Small intestine (tissue), 7 donors: ENCODE data around the gene NAALAD2. TPM values are rescaled to one million over a fixed set of nuclear protein-coding genes. Genes with fewer than 3 reads are reported as not detected.
"Not testable (repeated sequence)": the region's sequence is repeated elsewhere in the genome, so short reads cannot be mapped to it uniquely, and the experiment has no call there.

ENCODE experiments used
- DNase-seq, 2 donors: peaks; one replicate each; pipeline versions ENCODE4 v3.0.0 to v3.0.0-alpha.2; 2013
- FAIRE-seq: peaks from 2 replicates; lab custom pipeline; 2012; peaks lifted over from hg19 to GRCh38; lab: Jason Lieb, UNC
- H3K27ac ChIP-seq, 3 donors: one replicate each; pipeline ENCODE4 v1.5.1; 2013; ENCODE audit warnings: low read length in 2 of 3, mild to moderate bottlenecking in 2 of 3, control low read depth in 1 of 3, inconsistent platforms in 1 of 3, low read depth in 1 of 3, moderate library complexity in 1 of 3
- H3K27me3 ChIP-seq, 3 donors: one replicate each; pipeline ENCODE4 v1.6.1; 2013; ENCODE audit warnings: low read length in 3 of 3, inconsistent platforms in 1 of 3; ENCODE audit not compliant: control insufficient read depth in 3 of 3, insufficient read depth in 3 of 3
- H3K36me3 ChIP-seq, 3 donors: one replicate each; pipeline ENCODE4 v1.6.1; 2013; ENCODE audit warnings: low read length in 3 of 3, inconsistent platforms in 1 of 3, low read depth in 1 of 3, mild to moderate bottlenecking in 1 of 3, moderate library complexity in 1 of 3; ENCODE audit not compliant: control insufficient read depth in 3 of 3, insufficient read depth in 2 of 3
- H3K4me1 ChIP-seq, 3 donors: one replicate each; pipeline ENCODE4 v1.6.1; 2013; ENCODE audit warnings: low read length in 2 of 3, inconsistent platforms in 1 of 3, low read depth in 1 of 3, mild to moderate bottlenecking in 1 of 3, moderate library complexity in 1 of 3; ENCODE audit not compliant: control insufficient read depth in 3 of 3, insufficient read depth in 2 of 3
- H3K4me3 ChIP-seq, 3 donors: one replicate each; pipeline ENCODE4 v1.5.1; 2013; ENCODE audit warnings: low read length in 3 of 3, control low read depth in 1 of 3, inconsistent platforms in 1 of 3, low read depth in 1 of 3, mild to moderate bottlenecking in 1 of 3, moderate library complexity in 1 of 3
- H3K9me3 ChIP-seq, 2 donors: one replicate each; pipeline ENCODE4 v1.6.1; 2013; ENCODE audit warnings: low read depth in 1 of 2, low read length in 1 of 2; ENCODE audit not compliant: control insufficient read depth in 2 of 2, insufficient read depth in 1 of 2
- WGBS, 3 donors: extraction: QIAGEN DNeasy Blood & Tissue Kit; methylation state at CpG; one replicate each; pipeline ENCODE4 v1.1.7; 2013; 5-methylcytosine and 5-hydroxymethylcytosine counted together
- polyA plus RNA-seq, 4 donors: library from polyadenylated mRNA; stranded (reverse) in 3 of 4; unstranded in 1 of 4; fragments of 200-250 nt in 3 of 4; fragments of 120-200 nt in 1 of 4; gene quantifications; one replicate each; pipeline versions ENCODE4 v1.2.1 to v1.2.3, GENCODE V29; 2013
- donor health status: healthy with polysubstance abuse.
- donor health status: control.
- donor health status: control.
- donor health status: Bipolar disorder and iron deficiency.
- donor health status: healthy.

The NAALAD2 gene
- polyA plus RNA-seq, 4 donors = 0.39 to 5.5 TPM; not detected in 2

DNA sequence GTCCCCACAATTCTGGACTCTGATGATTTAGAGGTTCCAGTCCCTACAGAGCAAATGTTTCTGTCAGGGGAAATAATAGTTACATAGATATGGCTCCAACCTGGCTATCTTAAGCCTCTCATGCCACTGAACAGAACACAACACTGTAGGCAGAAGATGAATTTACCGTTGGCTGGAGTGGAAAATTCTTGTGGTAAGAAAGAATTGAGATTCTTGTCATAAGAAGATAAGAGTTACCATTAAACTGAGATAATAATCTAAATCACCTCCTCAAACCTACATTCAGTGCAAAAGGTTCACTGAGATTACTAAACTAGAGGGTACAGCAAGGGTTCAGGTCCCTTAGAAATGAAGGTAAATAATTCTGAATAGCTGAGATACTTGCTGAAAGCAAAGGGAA lies 10.1 kb upstream of the NAALAD2 start:
- Histone ChIP-seq H3K27me3 (no peaks in the 10 kb centered on the region), H3K9me3 (no peaks in the 10 kb centered on the region), H3K36me3 (no peaks in the 10 kb centered on the region), H3K4me1 (no peaks in the 10 kb centered on the region), H3K27ac (no peak overlapping the region), H3K4me3 (no peak overlapping the region)
- FAIRE-seq (no peak), DNase-seq (no peak)
- 18 to 53% (median 22%) methylated on average over 1 of the region's 1 CpG for WGBS, 3 donors

GRCh38 chr11:90124946-90125345 lies 9.5 kb upstream of the NAALAD2 start:
- no peak overlapping the region for H3K27ac ChIP-seq
- H3K36me3 ChIP-seq = no peaks in the 10 kb centered on the region
- no peaks in the 10 kb centered on the region for H3K27me3 ChIP-seq
- H3K4me1 ChIP-seq = no peaks in the 10 kb centered on the region
- H3K4me3 ChIP-seq = no peak overlapping the region
- no peak for FAIRE-seq
- DNase-seq = no peak
- H3K9me3 ChIP-seq = no peaks in the 10 kb centered on the region
- WGBS, 3 donors = 70 to 88% (median 86%) methylated on average over 3 of the region's 3 CpGs

GRCh38 chr11:90133560-90134477 lies 644 bp upstream of the NAALAD2 start:
- Histone ChIP-seq H3K27ac (peak overlapping the region in 1 of 3 donors; percentile 8), H3K4me1 (peaks cover 0 to 8% (median 5%) of the 10 kb centered on the region in 3 donors), H3K36me3 (no peaks in the 10 kb centered on the region), H3K9me3 (no peaks in the 10 kb centered on the region), H3K4me3 (peak overlapping the region in 2 of 3 donors; percentile 14 to 46), H3K27me3 (no peaks in the 10 kb centered on the region)
- FAIRE-seq (no peak), DNase-seq (peak in 1 of 2 donors; percentile 2)
- WGBS, 3 donors = 21 to 28% (median 25%) methylated on average over 11 of the region's 11 CpGs

DNA sequence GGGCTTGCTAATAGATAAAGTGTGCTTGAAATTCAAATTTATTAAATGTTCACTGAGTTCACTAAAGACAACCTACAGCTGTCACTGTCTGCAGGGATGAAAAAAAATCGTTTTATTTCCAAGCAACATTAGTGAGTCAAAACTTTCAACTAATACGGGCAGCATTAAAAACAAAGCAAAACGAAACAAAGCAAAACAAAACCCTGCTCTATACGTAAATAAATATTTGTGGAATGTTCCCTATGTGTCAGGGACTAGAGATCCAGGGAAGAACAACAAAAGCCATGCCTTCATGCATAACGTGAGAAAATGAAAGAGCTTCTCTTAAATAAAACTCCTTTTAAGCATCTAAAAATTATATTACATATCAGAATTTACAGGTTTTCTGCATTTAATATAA lies 553 bp downstream of the NAALAD2 start:
- Histone ChIP-seq H3K4me3 (peak overlapping the region in 1 of 3 donors; percentile 46), H3K4me1 (peaks cover 0 to 8% (median 5%) of the 10 kb centered on the region in 3 donors), H3K27ac (no peak overlapping the region), H3K9me3 (no peaks in the 10 kb centered on the region), H3K27me3 (no peaks in the 10 kb centered on the region), H3K36me3 (no peaks in the 10 kb centered on the region)
- FAIRE-seq (no peak), DNase-seq (no peak)
- 4 to 6% (median 4%) methylated on average over 5 of the region's 5 CpGs for WGBS, 3 donors

DNA sequence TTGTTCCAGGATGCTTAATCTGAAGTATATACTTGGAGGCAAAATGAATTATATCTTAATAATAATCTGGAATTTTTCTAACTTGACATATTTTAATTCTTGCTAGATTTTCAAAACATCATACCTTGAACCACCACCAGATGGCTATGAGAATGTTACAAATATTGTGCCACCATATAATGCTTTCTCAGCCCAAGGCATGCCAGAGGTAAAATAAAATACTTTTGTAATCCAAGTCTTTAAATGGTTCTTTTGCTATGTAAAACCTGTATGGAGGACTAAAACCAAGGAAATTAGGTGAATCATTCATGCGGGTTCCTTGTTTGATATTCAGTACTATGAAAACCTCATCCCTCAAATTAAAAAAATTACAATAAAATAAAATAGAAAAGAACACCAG lies 14.4 kb downstream of the NAALAD2 start:
- H3K27me3 ChIP-seq = no peaks in the 10 kb centered on the region
- no peaks in the 10 kb centered on the region for H3K4me1 ChIP-seq
- no peaks in the 10 kb centered on the region for H3K9me3 ChIP-seq
- FAIRE-seq (no peak), DNase-seq (no peak)
- H3K36me3 ChIP-seq = no peaks in the 10 kb centered on the region
- no peak overlapping the region for H3K4me3 ChIP-seq
- 92 to 93% (median 92%) methylated on average over 1 of the region's 1 CpG for WGBS, 3 donors
- no peak overlapping the region for H3K27ac ChIP-seq

DNA sequence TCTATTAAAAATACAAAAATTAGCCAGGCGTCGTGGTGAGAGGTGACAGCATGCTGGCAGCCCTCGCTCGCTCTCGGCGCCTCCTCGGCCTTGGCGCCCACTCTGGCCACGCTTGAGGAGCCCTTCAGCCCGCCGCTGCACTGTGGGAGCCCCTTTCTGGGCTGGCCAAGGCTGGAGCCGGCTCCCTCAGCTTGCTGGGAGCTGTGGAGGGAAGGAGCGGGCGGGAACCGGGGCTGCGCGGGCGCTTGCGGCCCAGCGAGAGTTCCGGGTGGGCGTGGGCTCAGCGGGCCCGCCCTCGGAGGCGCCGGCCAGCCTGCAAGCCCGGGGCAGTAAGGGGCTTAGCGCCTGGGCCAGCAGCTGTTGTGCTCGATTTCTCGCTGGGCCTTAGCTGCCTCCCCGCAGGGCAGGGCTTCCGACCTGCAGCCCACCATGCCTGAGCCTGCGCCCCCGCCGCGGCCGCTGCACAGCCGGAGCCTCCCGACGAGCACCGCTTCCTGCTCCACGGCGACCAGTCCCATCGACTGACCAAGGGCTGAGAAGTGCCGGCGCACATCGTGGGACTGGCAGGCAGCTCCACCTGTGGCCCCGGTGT lies 32.6 kb downstream of the NAALAD2 start:
- not testable (repeated sequence) for H3K36me3 ChIP-seq, FAIRE-seq, H3K27me3 ChIP-seq, DNase-seq, H3K4me1 ChIP-seq, H3K4me3 ChIP-seq, H3K9me3 ChIP-seq, H3K27ac ChIP-seq
- WGBS, 3 donors = 93 to 95% (median 94%) methylated on average over 31 to 49 of the region's 49 CpGs

GRCh38 chr11:90167704-90168103 lies 33.2 kb downstream of the NAALAD2 start:
- not testable (repeated sequence) for H3K4me3 ChIP-seq, H3K9me3 ChIP-seq, H3K4me1 ChIP-seq, DNase-seq, FAIRE-seq, H3K27me3 ChIP-seq, H3K36me3 ChIP-seq, H3K27ac ChIP-seq
- 68 to 81% (median 69%) methylated on average over 8 of the region's 8 CpGs for WGBS, 3 donors

GRCh38 chr11:90168571-90168970 lies 34.1 kb downstream of the NAALAD2 start:
- FAIRE-seq (no peak), DNase-seq (no peak)
- H3K36me3 ChIP-seq = no peaks in the 10 kb centered on the region
- 73 to 82% (median 79%) methylated on average over 3 of the region's 3 CpGs for WGBS, 3 donors
- H3K27me3 ChIP-seq = no peaks in the 10 kb centered on the region
- H3K27ac ChIP-seq = no peak overlapping the region
- H3K4me3 ChIP-seq = no peak overlapping the region
- no peaks in the 10 kb centered on the region for H3K9me3 ChIP-seq
- no peaks in the 10 kb centered on the region for H3K4me1 ChIP-seq
